Body of pancreas (tissue), 4 donors: Measurements from ENCODE around the gene STK36. TPM values are rescaled to one million over a fixed set of nuclear protein-coding genes. Genes with fewer than 3 reads are reported as not detected.
A peak's percentile ranks its signal among the peaks of the same experiment; 100 is the strongest.

Source experiments
- ATAC-seq: fragments of 150-250 bp; one replicate; pipeline ENCODE4 v1.9.1; 2016
- DNase-seq, 4 donors: peaks; one replicate each; pipeline ENCODE4 v3.0.0-alpha.2; 2019
- H3K27ac ChIP-seq, 4 donors: fragments of 200-600 bp; sonication (generic); 1 replicate in 3 of 4; 2 replicates in 1 of 4; pipeline versions ENCODE4 v1.5.1 to v1.6.1; 2016 to 2019; ENCODE audit warnings: mild to moderate bottlenecking in 1 of 4, mixed read lengths in 1 of 4, moderate library complexity in 1 of 4
- H3K27me3 ChIP-seq, 2 donors: fragments of 200-600 bp; sonication (generic); one replicate each; pipeline ENCODE4 v1.6.0; 2016; ENCODE audit warnings: mild to moderate bottlenecking in 1 of 2
- H3K36me3 ChIP-seq, 2 donors: fragments of 200-600 bp; sonication (generic); replicated peaks in 1 of 2; 2 replicates each; pipeline ENCODE4 v1.5.1; 2016; ENCODE audit warnings: low read depth in 2 of 2; ENCODE audit not compliant: insufficient read depth in 1 of 2
- H3K4me1 ChIP-seq: fragments of 200-600 bp; sonication (generic); one replicate; pipeline ENCODE4 v1.6.0; 2016
- H3K4me3 ChIP-seq, 2 donors: fragments of 200-600 bp; sonication (generic); 1 replicate in 1 of 2; 2 replicates in 1 of 2; pipeline ENCODE4 v1.5.1; 2016 to 2019
- H3K9me3 ChIP-seq, 3 donors: fragments of 200-600 bp; sonication (generic); 1 replicate in 2 of 3; 2 replicates in 1 of 3; pipeline ENCODE4 v1.5.1; 2016
- POLR2A ChIP-seq, 3 donors: fragments of 450-650 bp; IDR thresholded peaks; one replicate each; pipeline ENCODE4 v1.6.1; 2016; ENCODE audit warnings: antibody characterized with exemption in 3 of 3, mild to moderate bottlenecking in 2 of 3
- WGBS, 2 donors: methylation state at CpG; one replicate each; pipeline ENCODE4 v1.1.5; 2017; 5-methylcytosine and 5-hydroxymethylcytosine counted together
- intact Hi-C: fragments of 100-400 bp; cut with DNase I; formaldehyde crosslinking; loops from one replicate; pipeline ENCODE4 v1.15.1; 2023
- total RNA-seq, 2 donors: library from RNA; depleted of rRNA; stranded (reverse); fragments of >200 nt; gene quantifications; one replicate each; pipeline ENCODE4 v1.1.0, GENCODE V29; 2016
- TF ChIP-seq, protein P1 (sequence below), 7 experiments: fragments of 450-650 bp in 4 of 7; fragments of 200-600 bp in 3 of 7; sonication (generic) in 3 of 7; IDR thresholded peaks; one replicate each; pipeline ENCODE4 v1.5.1; 2016 to 2019; ENCODE audit warnings: antibody characterized with exemption in 7 of 7

The STK36 gene
- total RNA-seq, 2 donors from 2014 or later = 35.0 to 57.4 TPM

DNA sequence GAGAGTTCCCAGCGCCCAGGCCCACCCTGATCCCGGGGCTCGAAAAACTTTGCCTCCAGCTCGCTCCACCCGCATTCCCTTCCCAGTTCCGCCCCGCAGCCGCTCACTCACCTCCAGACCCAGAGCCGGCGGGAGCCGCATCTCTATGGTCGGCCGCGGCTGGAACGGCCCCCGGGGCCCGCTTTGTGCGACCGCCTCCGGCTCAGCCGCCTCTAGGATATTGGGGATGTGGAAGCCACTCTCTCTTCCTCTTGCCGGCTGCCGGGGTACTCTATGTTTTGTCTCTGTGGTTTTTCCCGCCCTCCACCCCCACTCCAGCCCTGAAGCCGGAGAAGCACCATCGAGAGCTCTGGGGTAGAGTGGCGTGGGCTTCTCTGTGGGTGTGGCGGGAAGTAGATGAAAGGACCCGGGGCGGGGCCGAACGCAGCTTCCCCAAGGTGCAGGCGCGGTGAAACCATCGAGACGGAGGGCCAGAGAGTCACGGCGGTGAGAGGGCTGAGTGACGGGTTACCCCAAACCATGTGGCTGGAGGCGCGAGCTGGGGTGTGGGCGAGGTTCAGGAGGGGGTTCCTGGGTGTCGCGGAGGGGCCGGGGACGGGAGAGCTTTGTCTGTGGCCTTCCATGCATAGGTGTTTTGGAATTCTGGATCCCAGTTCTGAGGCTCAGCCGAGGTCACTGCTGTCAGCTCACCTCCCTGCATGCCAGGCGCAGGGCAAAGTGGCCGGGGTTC is 12.5 kb upstream of the STK36 start, which contains the start of the genes BCS1L and ZNF142:
Gene BCS1L (plus strand): TSS at position 426 of the 730 bp plus-strand sequence. CDS start 1,305 bp downstream, outside the sequence.
Gene ZNF142 (minus strand): TSS at position 366 of the 730 bp plus-strand sequence. CDS start 3,194 bp downstream, outside the sequence.
- peak; percentile 87 to 94 (median 91) for DNase-seq
- peak within 1 kb of the TSS; percentile 39 to 80 for H3K4me3 ChIP-seq
- ATAC-seq = peak; percentile 96
- intact Hi-C loops = loop anchor here (10.0 kb wide), 1 partner anchor 395 kb away; the partner anchor contains the start of gene GPBAR1
- TF ChIP-seq, protein P1, sequence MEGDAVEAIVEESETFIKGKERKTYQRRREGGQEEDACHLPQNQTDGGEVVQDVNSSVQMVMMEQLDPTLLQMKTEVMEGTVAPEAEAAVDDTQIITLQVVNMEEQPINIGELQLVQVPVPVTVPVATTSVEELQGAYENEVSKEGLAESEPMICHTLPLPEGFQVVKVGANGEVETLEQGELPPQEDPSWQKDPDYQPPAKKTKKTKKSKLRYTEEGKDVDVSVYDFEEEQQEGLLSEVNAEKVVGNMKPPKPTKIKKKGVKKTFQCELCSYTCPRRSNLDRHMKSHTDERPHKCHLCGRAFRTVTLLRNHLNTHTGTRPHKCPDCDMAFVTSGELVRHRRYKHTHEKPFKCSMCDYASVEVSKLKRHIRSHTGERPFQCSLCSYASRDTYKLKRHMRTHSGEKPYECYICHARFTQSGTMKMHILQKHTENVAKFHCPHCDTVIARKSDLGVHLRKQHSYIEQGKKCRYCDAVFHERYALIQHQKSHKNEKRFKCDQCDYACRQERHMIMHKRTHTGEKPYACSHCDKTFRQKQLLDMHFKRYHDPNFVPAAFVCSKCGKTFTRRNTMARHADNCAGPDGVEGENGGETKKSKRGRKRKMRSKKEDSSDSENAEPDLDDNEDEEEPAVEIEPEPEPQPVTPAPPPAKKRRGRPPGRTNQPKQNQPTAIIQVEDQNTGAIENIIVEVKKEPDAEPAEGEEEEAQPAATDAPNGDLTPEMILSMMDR (IDR thresholded peaks at IDR 0.05) = no peak
- TF ChIP-seq POLR2A (IDR thresholded peaks at IDR 0.05) = peak; percentile 14 to 64 (median 63)
- H3K27me3 ChIP-seq = no peaks in the 10 kb centered on the region
- H3K27ac ChIP-seq = peak within 1 kb of the TSS; percentile 27 to 77 (median 62)
- WGBS, 2 donors = 0 to 2% methylated on average over 19 to 49 of the region's 49 CpGs
- peaks cover 3 to 31% of the 10 kb centered on the region in 2 donors for H3K36me3 ChIP-seq
- H3K9me3 ChIP-seq = no peaks in the 10 kb centered on the region
- H3K4me1 ChIP-seq = peaks cover 27% of the 10 kb centered on the region

DNA sequence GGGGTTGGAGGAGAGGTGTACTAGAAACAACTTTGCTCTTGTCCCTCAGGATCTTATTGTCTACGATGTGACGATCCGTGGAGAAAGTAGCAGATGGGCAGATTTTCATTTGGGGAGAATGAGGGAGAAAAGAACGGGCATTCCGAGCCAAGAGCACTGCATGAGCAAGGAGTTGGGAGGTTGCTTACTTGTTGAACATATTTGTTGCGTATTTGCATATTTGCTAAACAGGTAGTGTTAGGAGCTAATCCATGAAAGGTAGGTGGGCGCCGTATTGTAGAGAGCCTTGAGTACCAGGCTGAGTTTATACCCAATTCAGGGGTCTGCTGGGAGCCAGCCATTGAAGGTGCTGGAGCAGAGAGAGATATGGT is 11.9 kb upstream of the STK36 start:
- H3K9me3 ChIP-seq = no peaks in the 10 kb centered on the region
- peak overlapping the region in 2 of 4 donors; percentile 67 to 77 for H3K27ac ChIP-seq
- intact Hi-C loops = loop anchor here (10.0 kb wide), 1 partner anchor 395 kb away; the partner anchor contains the start of gene GPBAR1
- WGBS, 2 donors = 7 to 13% methylated on average over 8 of the region's 8 CpGs
- TF ChIP-seq, protein P1 (IDR thresholded peaks at IDR 0.05) = no peak
- no peak for TF ChIP-seq POLR2A (IDR thresholded peaks at IDR 0.05)
- H3K4me3 ChIP-seq = peak overlapping the region; percentile 36 to 80
- peaks cover 27% of the 10 kb centered on the region for H3K4me1 ChIP-seq
- DNase-seq (no peak), ATAC-seq (no peak)
- peaks cover 3 to 33% of the 10 kb centered on the region in 2 donors for H3K36me3 ChIP-seq
- H3K27me3 ChIP-seq = no peaks in the 10 kb centered on the region

DNA sequence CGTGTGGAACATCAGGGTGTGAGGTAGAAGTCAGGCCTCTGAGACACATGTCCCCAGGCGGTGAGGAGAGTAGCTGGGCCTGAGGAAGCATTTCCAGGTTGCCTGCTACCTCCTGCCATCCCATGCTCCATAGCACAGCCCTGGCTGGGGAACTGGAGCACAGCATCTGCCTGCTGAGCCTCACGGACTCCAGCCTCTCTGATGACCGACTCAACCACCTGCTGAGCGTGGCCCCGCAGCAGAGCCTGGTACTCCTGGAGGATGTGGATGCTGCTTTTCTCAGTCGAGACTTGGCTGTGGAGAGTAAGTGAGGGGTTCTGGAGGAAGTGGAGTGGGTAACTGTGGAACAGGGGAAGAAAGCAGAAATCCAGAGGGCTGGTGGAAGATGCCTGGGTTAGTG is 9.5 kb upstream of the STK36 start:
- Histone ChIP-seq H3K9me3 (no peaks in the 10 kb centered on the region), H3K4me3 (no peak overlapping the region), H3K4me1 (peaks cover 25% of the 10 kb centered on the region), H3K27ac (no peak overlapping the region), H3K27me3 (no peaks in the 10 kb centered on the region), H3K36me3 (peaks cover 0 to 34% of the 10 kb centered on the region in 2 donors)
- ATAC-seq (no peak), DNase-seq (no peak)
- TF ChIP-seq, protein P1 (IDR thresholded peaks at IDR 0.05) = no peak
- TF ChIP-seq POLR2A (IDR thresholded peaks at IDR 0.05) = no peak
- 72 to 77% methylated on average over 3 to 7 of the region's 7 CpGs for WGBS, 2 donors
- intact Hi-C loops = no loop called here

DNA sequence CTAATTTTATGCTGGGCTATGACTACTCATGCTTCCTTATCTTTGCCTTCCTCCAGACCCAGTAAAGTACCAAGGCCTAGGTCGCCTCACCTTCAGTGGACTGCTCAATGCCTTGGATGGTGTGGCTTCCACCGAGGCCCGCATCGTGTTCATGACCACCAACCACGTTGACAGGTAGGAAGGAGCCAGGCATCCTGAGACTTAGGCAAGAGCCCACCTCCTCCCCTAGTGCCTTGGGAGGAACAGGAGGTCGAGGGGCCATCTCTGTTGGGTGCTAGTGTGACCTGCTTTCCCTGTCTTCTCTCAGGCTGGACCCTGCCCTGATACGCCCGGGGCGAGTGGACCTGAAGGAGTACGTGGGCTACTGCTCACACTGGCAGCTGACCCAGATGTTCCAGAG is 9.1 kb upstream of the STK36 start:
- peaks cover 0 to 35% of the 10 kb centered on the region in 2 donors for H3K36me3 ChIP-seq
- no peak for ATAC-seq
- 78 to 86% methylated on average over 6 to 10 of the region's 10 CpGs for WGBS, 2 donors

More for the DNA sequence above, 9.1 kb upstream of the STK36 start:
- no peak overlapping the region for H3K27ac ChIP-seq
- TF ChIP-seq, protein P1 (IDR thresholded peaks at IDR 0.05) = no peak
- TF ChIP-seq POLR2A (IDR thresholded peaks at IDR 0.05) = no peak
- no peak for DNase-seq
- no peaks in the 10 kb centered on the region for H3K9me3 ChIP-seq
- H3K4me1 ChIP-seq = peaks cover 21% of the 10 kb centered on the region
- H3K27me3 ChIP-seq = no peaks in the 10 kb centered on the region
- intact Hi-C loops = no loop called here
- no peak overlapping the region for H3K4me3 ChIP-seq
